ENCODE results near the gene NOL8. TPM values are rescaled to one million over a fixed set of nuclear protein-coding genes. Genes with fewer than 3 reads are reported as not detected.

The NOL8 gene
- total RNA-seq, 1 donor: 28.2 TPM

GRCh38 chr9:92295240-92295790 is 29.8 kb downstream of the NOL8 start:
- Histone ChIP-seq H3K79me2 (ENCODE audit: insufficient read depth, low read length) (peaks cover 38% of the 10 kb centered on the region), H3K36me3 (ENCODE audit: insufficient read depth, low read length) (peaks cover 40% of the 10 kb centered on the region), H2AFZ (ENCODE audit: low read length) (no peak overlapping the region), H3K9me3 (ENCODE audit: low read depth, low read length) (no peaks in the 10 kb centered on the region), H3K27me3 (ENCODE audit: insufficient read depth, low read length) (no peaks in the 10 kb centered on the region), H4K20me1 (ENCODE audit: insufficient read depth, low read length) (peaks cover 11% of the 10 kb centered on the region), H3K27ac (ENCODE audit: low read depth, low read length) (peak overlapping the region; percentile 93), H3K4me1 (ENCODE audit: insufficient read depth, low read length) (peaks cover 20% of the 10 kb centered on the region), H3K4me3 (ENCODE audit: insufficient read depth, low read length) (no peak overlapping the region), H3K4me2 (ENCODE audit: insufficient read depth, low read length) (peak overlapping the region; percentile 86)
- TF ChIP-seq CTCF (IDR thresholded peaks at IDR 0.05; ENCODE audit: extremely low read depth, low read depth, low read length): no peak
- DNase-seq (ENCODE audit: insufficient read length, low spot score, missing footprints): no peak

GRCh38 chr9:92294297-92294676 is 30.9 kb downstream of the NOL8 start:
- H2AFZ ChIP-seq (ENCODE audit: low read length): peak overlapping the region; percentile 88

DNA sequence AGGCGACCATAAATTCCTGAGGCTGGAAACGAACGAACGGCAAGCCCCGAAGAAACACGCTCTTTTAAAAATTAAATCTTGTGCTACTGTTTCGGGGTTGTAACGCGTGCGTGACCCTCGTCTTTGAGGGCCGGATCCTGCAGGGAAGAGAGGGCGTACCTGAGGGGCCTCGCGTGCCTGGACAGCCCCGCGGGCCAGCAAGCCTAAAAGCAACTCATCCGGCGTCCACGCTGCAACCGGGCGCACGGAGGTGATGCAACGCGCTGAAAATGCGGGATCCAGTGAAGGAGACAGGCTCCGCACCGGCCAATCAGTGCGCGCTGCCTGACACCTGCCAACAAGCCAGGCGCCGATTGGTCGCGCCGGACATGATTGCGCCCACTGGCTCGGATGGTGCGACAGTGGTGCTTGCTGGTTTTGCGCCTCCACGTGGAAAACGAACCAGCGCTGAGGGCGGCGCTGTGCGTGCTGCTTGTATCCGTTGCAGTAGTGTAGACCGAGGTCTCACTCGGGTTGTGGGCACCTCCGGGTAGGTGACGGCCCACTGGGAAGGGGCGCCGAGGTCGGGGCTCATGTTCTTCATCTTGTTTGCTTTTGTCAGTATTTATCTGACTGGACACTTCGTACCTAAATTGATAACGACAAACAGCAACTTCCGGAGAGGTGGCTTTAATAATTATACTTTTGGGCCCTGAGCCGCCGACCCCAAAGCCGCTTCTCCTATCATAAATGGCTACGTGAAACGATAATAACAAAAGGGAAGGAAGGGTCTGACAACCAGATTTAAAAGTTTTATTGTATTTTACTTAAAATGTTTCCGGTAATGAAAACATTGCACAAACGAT is 31.5 kb downstream of the NOL8 start, which contains the start of gene IARS1:
TSS of gene IARS1 (minus strand) at position 246 of the 845 bp plus-strand sequence. CDS start 4,278 bp downstream, outside the sequence.
- Histone ChIP-seq H3K4me3 (ENCODE audit: insufficient read depth, low read length) (peak within 1 kb of the TSS; percentile 81), H3K4me2 (ENCODE audit: insufficient read depth, low read length) (peak within 1 kb of the TSS; percentile 86), H3K9me3 (ENCODE audit: low read depth, low read length) (no peaks in the 10 kb centered on the region), H4K20me1 (ENCODE audit: insufficient read depth, low read length) (peaks cover 14% of the 10 kb centered on the region), H3K36me3 (ENCODE audit: insufficient read depth, low read length) (peaks cover 38% of the 10 kb centered on the region), H2AFZ (ENCODE audit: low read length) (peak within 1 kb of the TSS; percentile 88), H3K79me2 (ENCODE audit: insufficient read depth, low read length) (peaks cover 54% of the 10 kb centered on the region), H3K27ac (ENCODE audit: low read depth, low read length) (peak within 1 kb of the TSS; percentile 93), H3K4me1 (ENCODE audit: insufficient read depth, low read length) (peaks cover 23% of the 10 kb centered on the region), H3K27me3 (ENCODE audit: insufficient read depth, low read length) (no peaks in the 10 kb centered on the region)
- peak; percentile 97 for DNase-seq (ENCODE audit: insufficient read length, low spot score, missing footprints)
- peak; percentile 31 for TF ChIP-seq CTCF (IDR thresholded peaks at IDR 0.05; ENCODE audit: extremely low read depth, low read depth, low read length)

More at GRCh38 chr9:92294297-92294676, 30.9 kb downstream of the NOL8 start:
- Histone ChIP-seq H3K27ac (ENCODE audit: low read depth, low read length) (peak overlapping the region; percentile 93), H3K4me3 (ENCODE audit: insufficient read depth, low read length) (peak overlapping the region; percentile 81), H3K27me3 (ENCODE audit: insufficient read depth, low read length) (no peaks in the 10 kb centered on the region), H3K4me2 (ENCODE audit: insufficient read depth, low read length) (peak overlapping the region; percentile 86), H3K79me2 (ENCODE audit: insufficient read depth, low read length) (peaks cover 48% of the 10 kb centered on the region), H3K9me3 (ENCODE audit: low read depth, low read length) (no peaks in the 10 kb centered on the region), H4K20me1 (ENCODE audit: insufficient read depth, low read length) (peaks cover 14% of the 10 kb centered on the region), H3K4me1 (ENCODE audit: insufficient read depth, low read length) (peaks cover 23% of the 10 kb centered on the region), H3K36me3 (ENCODE audit: insufficient read depth, low read length) (peaks cover 38% of the 10 kb centered on the region)
- no peak for DNase-seq (ENCODE audit: insufficient read length, low spot score, missing footprints)
- TF ChIP-seq CTCF (IDR thresholded peaks at IDR 0.05; ENCODE audit: extremely low read depth, low read depth, low read length): no peak

GRCh38 chr9:92293075-92293354 is 32.1 kb downstream of the NOL8 start:
- Histone ChIP-seq H3K36me3 (ENCODE audit: insufficient read depth, low read length) (peaks cover 38% of the 10 kb centered on the region), H3K4me3 (ENCODE audit: insufficient read depth, low read length) (peak overlapping the region; percentile 81), H3K27ac (ENCODE audit: low read depth, low read length) (peak overlapping the region; percentile 93), H3K4me2 (ENCODE audit: insufficient read depth, low read length) (peak overlapping the region; percentile 86), H3K9me3 (ENCODE audit: low read depth, low read length) (no peaks in the 10 kb centered on the region), H3K27me3 (ENCODE audit: insufficient read depth, low read length) (no peaks in the 10 kb centered on the region), H3K79me2 (ENCODE audit: insufficient read depth, low read length) (peaks cover 61% of the 10 kb centered on the region), H2AFZ (ENCODE audit: low read length) (peak overlapping the region; percentile 64), H4K20me1 (ENCODE audit: insufficient read depth, low read length) (peaks cover 14% of the 10 kb centered on the region), H3K4me1 (ENCODE audit: insufficient read depth, low read length) (peaks cover 23% of the 10 kb centered on the region)
- no peak for TF ChIP-seq CTCF (IDR thresholded peaks at IDR 0.05; ENCODE audit: extremely low read depth, low read depth, low read length)
- no peak for DNase-seq (ENCODE audit: insufficient read length, low spot score, missing footprints)
